ENCODE data around the gene BRINP2. TPM values are rescaled to one million over a fixed set of nuclear protein-coding genes. Genes with fewer than 3 reads are reported as not detected.

The BRINP2 gene
- total RNA-seq: under 0.01 TPM in 1 of 2 replicates, not detected in the other

GRCh38 chr1:177170756-177171535 lies at the start of gene BRINP2:
Gene BRINP2, plus strand, starts transcription at chr1:177170958. Its CDS starts 58,919 bp downstream, at chr1:177229877.

GRCh38 chr1:177164380-177165068 lies 6.2 kb upstream of the BRINP2 start, which contains the start of gene ASTN1:
Gene ASTN1, minus strand, starts transcription at chr1:177164712. Its CDS starts 36 bp downstream, at chr1:177164676.

Other genes with a start within 250 kb of the BRINP2 start
- not detected in 2 replicates for gene ASTN1, start 6.2 kb upstream of the BRINP2 start, total RNA-seq

Measured in subcutaneous preadipocyte (primary cell).